NCI-H128 (cell line): ENCODE data around the gene XRCC4.
"Not testable (repeated sequence)": the region's sequence is repeated elsewhere in the genome, so short reads cannot be mapped to it uniquely, and the experiment has no call there.

ENCODE experiments used
- DNase-seq: peaks from one replicate; lab custom pipeline; 2025; ENCODE audit not compliant: unreplicated experiment; lab: John Stamatoyannopoulos, UW

XRCC4 gene

GRCh38 chr5:83340511-83340918, 263.2 kb downstream of the XRCC4 start:
- DNase-seq, result no peak

- DNase-seq, result no peak
Observed at GRCh38 chr5:83341815-83342334, 264.5 kb downstream of the XRCC4 start.

DNA sequence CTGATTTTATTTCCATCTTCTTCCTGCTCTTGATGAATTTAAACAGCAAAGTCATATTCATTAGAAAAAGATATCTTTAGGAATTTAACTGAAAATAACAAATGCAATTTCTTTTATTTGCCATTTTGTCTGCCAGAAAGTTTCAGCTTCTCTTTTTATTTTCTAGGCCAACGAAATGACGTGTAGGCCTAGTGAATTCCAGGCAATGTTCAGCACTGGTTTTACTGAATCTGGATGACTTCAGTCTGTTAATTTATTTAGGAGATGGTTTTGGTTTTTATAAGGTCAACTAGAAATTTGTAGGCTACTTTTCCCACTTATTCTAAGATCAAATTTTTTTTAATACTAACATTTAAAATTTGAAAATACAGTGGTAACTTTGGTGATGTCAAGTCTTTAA, 265.1 kb downstream of the XRCC4 start:
- no peak for DNase-seq

- no peak for DNase-seq
Observed at GRCh38 chr5:83343299-83343698, 266.0 kb downstream of the XRCC4 start.

DNA sequence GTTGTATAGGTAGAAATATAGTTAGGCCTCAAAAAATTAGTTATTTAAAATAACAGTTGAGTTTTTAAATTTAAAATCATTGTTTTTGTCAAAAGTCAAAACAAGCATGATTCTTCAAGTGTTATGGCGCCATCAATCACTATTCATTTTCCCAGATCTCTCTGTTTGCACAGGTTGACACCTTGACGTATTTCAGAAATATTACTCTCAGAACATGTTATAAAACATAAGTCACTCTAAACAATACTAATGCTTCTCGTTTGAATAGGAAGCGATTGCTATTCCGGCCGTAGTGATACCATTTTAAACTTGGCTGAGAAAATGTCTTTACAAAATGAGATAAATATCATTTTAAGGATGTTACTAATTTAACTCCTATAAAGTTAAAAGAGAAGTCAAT, 268.1 kb downstream of the XRCC4 start:
- no peak for DNase-seq

DNA sequence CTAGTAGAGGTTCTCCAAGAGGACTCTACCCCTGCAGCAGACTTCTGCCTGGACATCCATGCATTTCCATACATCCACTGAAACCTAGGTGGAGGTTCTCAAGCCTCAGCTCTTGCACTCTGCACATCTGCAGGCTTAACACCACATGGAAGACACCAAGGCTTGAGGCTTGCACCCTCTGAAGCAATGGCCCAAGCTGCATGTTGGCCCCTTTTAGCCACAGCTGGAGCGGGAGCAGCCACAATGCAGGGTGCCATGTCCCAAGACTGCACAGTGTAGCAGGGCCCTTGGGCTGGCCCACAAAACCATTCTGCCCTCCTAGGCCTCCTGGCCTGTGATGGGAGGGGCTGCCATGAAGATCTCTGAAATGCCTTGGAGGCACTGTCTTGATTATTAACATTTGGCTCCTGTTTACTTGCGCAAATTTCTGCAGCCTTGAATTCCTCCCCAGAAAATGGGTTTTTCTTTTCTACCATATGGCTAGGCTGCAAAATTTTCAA, 271.0 kb downstream of the XRCC4 start:
- no peak for DNase-seq

GRCh38 chr5:83353231-83353630, 275.9 kb downstream of the XRCC4 start:
- no peak for DNase-seq

DNA sequence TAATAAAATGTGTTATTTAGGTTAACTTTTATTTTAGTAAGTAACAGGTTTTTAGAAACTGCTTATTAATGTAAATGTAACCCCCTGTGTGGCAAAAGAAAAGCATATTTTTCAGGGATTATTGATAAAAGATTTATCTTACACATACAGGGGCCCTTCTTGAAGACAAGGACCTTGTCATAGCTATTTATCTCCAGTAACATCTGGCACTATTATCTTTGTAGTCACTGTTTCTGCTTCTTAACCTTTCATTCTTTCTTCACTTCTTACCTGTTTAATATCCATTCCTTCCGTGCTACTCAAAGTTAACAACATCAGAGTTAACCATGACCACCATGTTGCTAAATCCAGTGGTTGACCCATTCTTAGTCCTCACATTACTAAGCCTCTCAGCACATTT, 276.4 kb downstream of the XRCC4 start:
- DNase-seq, result no peak

DNA sequence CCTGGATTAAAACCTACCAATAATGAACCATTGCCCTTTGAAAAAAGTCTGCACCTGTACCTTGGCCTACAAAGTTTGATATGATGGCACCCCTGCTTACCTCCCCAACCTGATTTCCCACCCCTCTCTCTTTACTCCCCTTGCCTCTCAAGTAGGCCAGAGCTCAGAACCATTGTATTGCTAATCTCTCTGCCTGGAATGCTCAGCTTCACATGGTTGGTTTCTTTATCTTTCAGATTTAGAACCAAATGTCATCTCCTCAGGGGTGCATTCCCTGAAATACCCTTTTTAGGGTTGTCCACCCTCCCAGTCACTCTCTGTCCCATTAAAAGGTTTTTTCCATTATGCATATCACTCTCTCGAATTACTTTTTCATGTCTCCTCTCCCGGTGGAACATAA, 277.6 kb downstream of the XRCC4 start:
- DNase-seq, result no peak

GRCh38 chr5:83355482-83356014, 278.2 kb downstream of the XRCC4 start:
- DNase-seq, result not testable (repeated sequence)

DNA sequence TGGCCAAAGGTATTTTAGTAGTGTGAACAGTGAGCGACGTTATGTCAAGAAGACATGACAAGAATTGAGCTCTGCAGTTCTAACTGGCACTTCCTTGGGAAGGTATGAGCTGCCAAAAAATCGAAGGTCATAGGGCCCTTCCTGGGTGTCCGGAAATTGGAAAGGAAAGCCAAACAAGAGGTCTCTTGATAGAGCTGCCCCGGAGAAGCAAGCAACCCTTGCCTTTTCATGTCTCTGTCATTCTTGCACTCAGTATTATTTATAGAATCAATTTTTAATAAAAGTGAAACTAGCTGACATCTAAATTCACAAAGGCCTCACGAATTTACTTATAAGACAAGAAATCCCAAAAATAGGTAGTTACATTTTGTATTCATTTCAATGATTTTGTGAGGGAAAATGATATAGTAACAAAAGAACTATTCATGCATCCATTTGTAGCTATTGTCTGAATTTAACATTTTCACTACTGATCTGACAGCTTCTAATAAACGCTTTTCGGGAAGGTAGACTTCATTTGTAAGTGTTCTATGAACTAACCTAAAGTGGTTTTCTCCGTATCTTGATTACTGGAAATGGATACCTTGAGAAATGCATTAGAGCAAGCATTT, 280.4 kb downstream of the XRCC4 start:
- no peak for DNase-seq

- DNase-seq, result no peak
Observed at GRCh38 chr5:83360573-83360972, 283.2 kb downstream of the XRCC4 start.

DNA sequence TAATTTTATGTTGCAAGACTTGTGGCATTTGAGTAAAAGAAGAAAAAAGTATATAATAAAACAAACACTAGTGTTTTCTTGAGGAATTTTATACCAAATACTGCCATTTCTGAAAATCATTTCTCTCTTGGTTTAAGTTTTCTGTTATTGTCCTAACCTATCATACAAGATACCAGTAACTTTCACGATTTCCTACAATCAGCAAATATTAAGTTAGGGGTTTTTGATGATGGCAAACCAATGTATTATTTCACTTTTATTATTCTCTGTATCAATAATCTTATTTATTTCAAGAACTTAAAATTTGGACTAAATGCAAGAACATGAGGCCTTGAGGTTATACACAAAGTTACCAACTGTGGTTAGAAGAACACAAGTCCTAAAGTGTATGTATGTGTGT, 285.2 kb downstream of the XRCC4 start:
- no peak for DNase-seq

DNA sequence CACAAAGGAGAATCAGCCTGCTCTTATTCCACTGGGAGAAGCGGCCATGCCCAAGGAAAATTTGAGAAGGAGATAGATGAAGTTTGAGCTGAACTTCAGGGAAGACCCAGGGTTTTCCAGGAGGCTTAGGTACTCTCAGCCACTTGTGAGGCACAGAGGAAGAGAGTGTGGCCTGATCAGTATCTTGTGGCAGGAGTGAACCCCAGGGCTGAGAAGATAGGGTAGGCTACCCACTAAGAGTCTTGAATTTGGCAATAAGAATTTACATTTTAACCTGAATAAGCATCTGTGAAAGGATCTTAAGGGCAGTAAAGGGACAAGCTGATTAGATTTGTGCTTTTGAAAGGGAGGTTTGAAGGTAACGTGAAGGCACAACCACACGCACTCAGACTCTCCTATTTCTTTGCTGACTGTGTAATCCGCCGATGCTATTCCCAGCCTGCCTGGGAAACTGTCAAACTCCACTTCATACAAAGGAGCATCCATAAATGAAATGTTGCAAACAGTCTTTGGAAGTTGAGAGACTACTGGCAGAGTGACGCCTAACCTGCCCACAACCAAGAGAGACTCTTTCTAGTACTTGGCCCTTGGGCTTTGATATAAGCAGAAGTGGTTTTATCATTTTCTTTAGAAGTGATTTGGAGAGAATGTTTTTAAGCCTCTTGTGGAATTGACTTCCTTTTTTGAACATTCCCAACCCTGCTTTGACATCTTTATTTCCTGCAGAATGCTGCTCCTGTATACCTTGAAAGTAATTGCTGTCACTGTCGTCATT, 286.0 kb downstream of the XRCC4 start:
- DNase-seq, result no peak

GRCh38 chr5:83363886-83364275, 286.5 kb downstream of the XRCC4 start:
- no peak for DNase-seq

DNA sequence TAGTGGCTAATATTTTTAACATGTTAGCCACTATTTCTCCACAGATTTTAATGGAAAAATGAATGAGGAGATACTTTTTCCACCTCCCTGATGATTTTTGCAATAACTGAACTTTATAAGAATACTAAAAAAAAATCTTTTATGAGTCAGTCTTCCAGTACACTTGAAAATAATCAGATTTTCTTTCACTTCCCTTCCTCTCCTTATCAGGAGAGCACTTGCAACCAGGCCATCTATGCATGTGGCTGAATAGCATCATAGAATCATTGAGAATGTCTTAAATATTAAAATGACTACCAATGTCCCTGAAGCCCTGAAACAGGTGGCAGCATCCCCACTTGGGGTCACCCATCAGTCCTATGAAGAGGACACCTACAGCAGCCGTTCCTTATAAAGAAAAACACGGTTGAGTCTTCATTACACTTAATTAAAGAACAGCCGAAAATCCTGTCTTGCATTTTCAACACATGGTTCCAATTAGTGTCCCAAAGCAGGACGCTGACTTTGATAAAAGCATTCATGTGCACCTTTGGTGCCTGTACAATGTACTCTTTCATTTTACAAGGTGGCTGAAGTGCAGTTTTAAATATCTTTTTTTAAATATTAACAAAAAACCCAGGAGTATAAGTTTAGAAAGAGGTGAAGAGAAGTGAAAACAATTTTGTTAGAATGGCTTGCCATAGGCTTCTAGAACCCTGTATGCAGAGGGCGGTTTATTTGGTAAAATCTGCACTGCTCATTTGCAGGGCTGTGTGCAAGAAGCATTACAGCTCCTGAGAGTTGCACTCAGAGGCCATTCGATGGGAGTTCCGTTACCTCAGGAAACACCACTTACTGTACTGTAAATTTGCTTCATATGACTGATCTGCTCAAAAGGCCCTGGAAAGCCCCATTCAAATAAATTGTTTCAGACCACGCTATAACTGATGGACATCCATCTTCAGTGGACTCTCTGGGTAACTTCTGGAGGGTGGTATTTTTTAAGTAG, 287.3 kb downstream of the XRCC4 start:
- no peak for DNase-seq

DNA sequence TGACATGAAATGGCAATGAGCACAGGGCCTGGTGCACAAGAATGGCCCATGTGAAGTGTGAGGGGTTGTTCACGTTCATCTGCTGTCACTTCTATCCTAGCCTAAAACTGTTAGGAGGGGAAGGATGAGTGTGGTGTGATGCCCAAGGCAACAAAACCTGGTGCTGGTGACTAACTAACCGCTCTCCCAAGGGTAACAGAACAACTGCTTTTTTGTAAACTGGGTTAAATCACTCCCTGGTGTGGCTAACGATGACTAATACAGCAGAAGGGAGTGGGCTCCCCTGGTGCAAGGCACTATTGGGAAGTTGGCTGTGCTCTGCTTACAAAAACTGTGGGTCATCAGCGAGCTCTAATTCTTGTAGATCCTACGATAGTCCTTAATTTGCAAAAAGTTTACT, 291.0 kb downstream of the XRCC4 start:
- DNase-seq, result no peak

GRCh38 chr5:83368835-83369234, 291.5 kb downstream of the XRCC4 start:
- no peak for DNase-seq

DNA sequence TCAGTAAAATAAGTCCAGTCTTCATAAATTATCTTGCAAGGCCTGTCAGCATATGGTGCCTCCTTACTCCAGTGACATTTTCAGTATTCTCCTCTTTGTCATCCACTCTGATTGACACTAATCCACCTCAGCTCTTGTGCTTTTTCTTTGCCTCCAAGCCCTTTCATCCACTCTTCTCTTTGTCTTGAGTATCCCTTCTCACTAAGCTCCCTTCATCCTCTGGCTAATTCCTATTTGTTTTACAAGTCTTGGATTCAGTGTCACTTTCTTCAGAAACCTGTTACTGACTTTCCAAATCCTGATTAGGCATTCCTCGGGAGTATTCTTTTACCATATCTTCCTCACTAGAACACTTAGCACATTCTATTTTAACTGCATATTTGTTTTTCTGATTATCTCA, 293.6 kb downstream of the XRCC4 start:
- no peak for DNase-seq

DNA sequence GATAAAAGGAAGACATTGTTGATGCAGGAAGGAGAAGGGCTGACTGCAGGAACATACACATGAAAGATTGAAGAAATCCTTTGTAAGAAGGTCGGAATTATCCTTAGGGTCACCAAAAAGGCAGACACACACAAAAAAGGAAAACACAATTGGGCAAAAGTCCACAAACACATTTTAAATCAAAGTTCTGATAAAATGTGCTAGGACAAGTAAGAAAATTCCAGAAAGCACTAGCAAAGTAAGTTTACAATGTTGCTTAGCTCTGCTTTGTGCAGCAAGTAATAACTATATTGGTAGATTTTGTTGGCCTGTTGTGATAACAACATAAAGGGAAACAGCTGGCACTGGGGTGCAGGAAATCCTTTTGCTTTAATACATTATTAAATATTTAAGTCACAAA, 294.4 kb downstream of the XRCC4 start:
- no peak for DNase-seq

- DNase-seq, result no peak
Observed at GRCh38 chr5:83374547-83374946, 297.2 kb downstream of the XRCC4 start.
